ENCODE results near the gene RGS16.

The RGS16 gene

GRCh38 chr1:182610606-182611194, 6.5 kb upstream of the RGS16 start:
- no peaks in the 10 kb centered on the region; the same call in 1 of the 2 replicates for H4K20me1 ChIP-seq (ENCODE audit: insufficient read depth, low read length)
- H3K36me3 ChIP-seq (ENCODE audit: insufficient read depth, low read length): no peaks in the 10 kb centered on the region
- H3K4me3 ChIP-seq (ENCODE audit: low read depth in 1 of 2, low read length in 2 of 2): no peak overlapping the region
- H3K9ac ChIP-seq (ENCODE audit: low read depth, low read length): no peak overlapping the region
- DNase-seq: no peak
- no peak overlapping the region for H2AFZ ChIP-seq (ENCODE audit: low read depth, low read length)
- no peaks in the 10 kb centered on the region for H3K9me3 ChIP-seq (ENCODE audit: insufficient read depth, low read length, severe bottlenecking)
- H3K27me3 ChIP-seq (ENCODE audit: insufficient read depth, low read length, poor library complexity): no peaks in the 10 kb centered on the region
- TF ChIP-seq EZH2 (IDR thresholded peaks at IDR 0.05; ENCODE audit: borderline replicate concordance, low read depth, low read length, severe bottlenecking) (no peak), CTCF (IDR thresholded peaks at IDR 0.05; ENCODE audit: borderline replicate concordance, extremely low read depth, low read length, poor library complexity, severe bottlenecking) (no peak)
- peaks cover 51% of the 10 kb centered on the region for H3K4me1 ChIP-seq (ENCODE audit: insufficient read depth, low read length)
- H3K79me2 ChIP-seq (ENCODE audit: insufficient read depth, low read length): no peaks in the 10 kb centered on the region
- no peak for ATAC-seq (ENCODE audit: insufficient read depth, low read depth)
- H3K4me2 ChIP-seq (ENCODE audit: insufficient read depth, low read length): no peak overlapping the region
- no peak overlapping the region for H3K27ac ChIP-seq (ENCODE audit: low read length)

DNA sequence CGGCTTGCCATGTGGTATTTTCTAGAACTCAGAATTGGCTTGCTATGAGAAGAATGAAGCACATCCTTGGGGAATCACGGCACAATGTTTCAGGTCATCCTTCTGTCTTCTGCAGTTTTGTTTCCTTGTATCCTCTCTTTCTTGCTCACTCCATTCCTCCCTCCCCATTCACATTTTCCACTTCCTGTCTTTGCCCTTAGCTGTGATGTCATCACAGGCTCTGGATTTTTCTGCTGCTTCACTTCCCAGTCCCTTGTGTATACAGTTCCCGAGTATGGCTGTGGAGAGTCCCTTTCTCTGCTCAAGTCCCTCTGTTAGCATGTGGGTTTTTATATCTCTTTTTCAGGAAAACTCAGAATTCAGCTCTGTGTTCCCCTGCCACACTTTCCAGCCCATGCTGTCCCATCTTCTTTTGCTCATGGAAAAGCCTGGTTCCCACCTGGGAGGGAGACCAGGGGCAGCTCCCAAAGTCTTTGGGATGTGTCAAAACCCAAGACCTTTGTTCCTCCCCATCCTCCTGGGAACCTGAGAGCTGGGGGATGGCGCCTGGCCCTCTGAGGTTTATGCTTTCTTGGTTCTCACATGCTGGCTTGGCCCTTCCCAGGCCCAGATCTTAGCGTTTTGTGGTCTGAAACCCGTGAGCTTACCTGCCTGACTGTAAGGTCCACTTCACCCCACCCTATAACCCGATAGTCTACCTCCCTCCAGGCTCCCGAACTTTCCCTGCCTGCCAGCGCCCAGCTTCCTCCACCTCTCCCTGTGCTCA, 4.8 kb upstream of the RGS16 start:
- Histone ChIP-seq H3K9ac (ENCODE audit: low read depth, low read length) (no peak overlapping the region), H3K4me1 (ENCODE audit: insufficient read depth, low read length) (peaks cover 47% of the 10 kb centered on the region), H2AFZ (ENCODE audit: low read depth, low read length) (no peak overlapping the region), H3K79me2 (ENCODE audit: insufficient read depth, low read length) (peaks cover 2% of the 10 kb centered on the region), H3K9me3 (ENCODE audit: insufficient read depth, low read length, severe bottlenecking) (no peaks in the 10 kb centered on the region), H3K36me3 (ENCODE audit: insufficient read depth, low read length) (no peaks in the 10 kb centered on the region), H4K20me1 (ENCODE audit: insufficient read depth, low read length) (no peaks in the 10 kb centered on the region; the same call in 1 of the 2 replicates), H3K4me3 (ENCODE audit: low read depth in 1 of 2, low read length in 2 of 2) (no peak overlapping the region), H3K27me3 (ENCODE audit: insufficient read depth, low read length, poor library complexity) (no peaks in the 10 kb centered on the region), H3K4me2 (ENCODE audit: insufficient read depth, low read length) (no peak overlapping the region), H3K27ac (ENCODE audit: low read length) (no peak overlapping the region)
- ATAC-seq (ENCODE audit: insufficient read depth, low read depth) (no peak), DNase-seq (no peak)
- TF ChIP-seq CTCF (IDR thresholded peaks at IDR 0.05; ENCODE audit: borderline replicate concordance, extremely low read depth, low read length, poor library complexity, severe bottlenecking): no peak
- no peak for TF ChIP-seq EZH2 (IDR thresholded peaks at IDR 0.05; ENCODE audit: borderline replicate concordance, low read depth, low read length, severe bottlenecking)

GRCh38 chr1:182608236-182608635, 4.0 kb upstream of the RGS16 start:
- no peaks in the 10 kb centered on the region for H3K27me3 ChIP-seq (ENCODE audit: insufficient read depth, low read length, poor library complexity)
- no peak overlapping the region for H3K4me2 ChIP-seq (ENCODE audit: insufficient read depth, low read length)
- peaks cover 48% of the 10 kb centered on the region for H3K4me1 ChIP-seq (ENCODE audit: insufficient read depth, low read length)
- no peak overlapping the region for H3K4me3 ChIP-seq (ENCODE audit: low read depth in 1 of 2, low read length in 2 of 2)
- DNase-seq (no peak), ATAC-seq (ENCODE audit: insufficient read depth, low read depth) (no peak)
- H3K9ac ChIP-seq (ENCODE audit: low read depth, low read length): no peak overlapping the region
- H3K9me3 ChIP-seq (ENCODE audit: insufficient read depth, low read length, severe bottlenecking): no peaks in the 10 kb centered on the region
- no peak overlapping the region for H2AFZ ChIP-seq (ENCODE audit: low read depth, low read length)
- H4K20me1 ChIP-seq (ENCODE audit: insufficient read depth, low read length): peaks cover 4% of the 10 kb centered on the region
- H3K27ac ChIP-seq (ENCODE audit: low read length): no peak overlapping the region
- no peak for TF ChIP-seq CTCF (IDR thresholded peaks at IDR 0.05; ENCODE audit: borderline replicate concordance, extremely low read depth, low read length, poor library complexity, severe bottlenecking)
- no peak for TF ChIP-seq EZH2 (IDR thresholded peaks at IDR 0.05; ENCODE audit: borderline replicate concordance, low read depth, low read length, severe bottlenecking)
- H3K36me3 ChIP-seq (ENCODE audit: insufficient read depth, low read length): 0 out of 2 replicates have a peak, but pooled peaks cover under 1% of the 10 kb centered on the region
- H3K79me2 ChIP-seq (ENCODE audit: insufficient read depth, low read length): peaks cover 9% of the 10 kb centered on the region
